ENCODE data around the gene FARS2.

Gene FARS2

GRCh38 chr6:5292154-5292553 is 30.8 kb downstream of the FARS2 start:
- Histone ChIP-seq H3K79me2 (ENCODE audit: low read length) (peaks cover 67% of the 10 kb centered on the region), H3K9ac (ENCODE audit: low read length) (no peak overlapping the region), H3K4me3 (ENCODE audit: low read length) (no peak overlapping the region), H3K4me1 (ENCODE audit: low read length) (peaks cover 44% of the 10 kb centered on the region), H3K9me3 (ENCODE audit: insufficient read depth, low read length) (no peaks in the 10 kb centered on the region), H3K27ac (ENCODE audit: low read length) (no peak overlapping the region), H4K20me1 (ENCODE audit: insufficient read depth, low read length) (no peaks in the 10 kb centered on the region), H3K27me3 (ENCODE audit: low read depth, low read length) (no peaks in the 10 kb centered on the region), H3K36me3 (replicated peaks; ENCODE audit: low read depth, low read length) (peaks cover 4% of the 10 kb centered on the region), H2AFZ (ENCODE audit: low read depth, low read length) (no peak overlapping the region), H3K4me2 (ENCODE audit: low read length) (no peak overlapping the region)
- TF ChIP-seq CTCF (IDR thresholded peaks at IDR 0.05; ENCODE audit: low read depth, low read length): no peak
- no peak for TF ChIP-seq EZH2phosphoT487 (IDR thresholded peaks at IDR 0.05; ENCODE audit: low read depth)

GRCh38 chr6:5293692-5294091 is 32.4 kb downstream of the FARS2 start:
- H3K79me2 ChIP-seq (ENCODE audit: low read length): peaks cover 62% of the 10 kb centered on the region
- H3K4me3 ChIP-seq (ENCODE audit: low read length): no peak overlapping the region
- no peak overlapping the region for H3K27ac ChIP-seq (ENCODE audit: low read length)
- peak overlapping the region; percentile 61; the same call in 1 of the 2 replicates for H3K4me2 ChIP-seq (ENCODE audit: low read length)
- no peaks in the 10 kb centered on the region for H3K27me3 ChIP-seq (ENCODE audit: low read depth, low read length)
- no peaks in the 10 kb centered on the region for H4K20me1 ChIP-seq (ENCODE audit: insufficient read depth, low read length)
- no peaks in the 10 kb centered on the region for H3K9me3 ChIP-seq (ENCODE audit: insufficient read depth, low read length)
- H3K9ac ChIP-seq (ENCODE audit: low read length): no peak overlapping the region
- peaks cover 45% of the 10 kb centered on the region for H3K4me1 ChIP-seq (ENCODE audit: low read length)
- no peaks in the 10 kb centered on the region for H3K36me3 ChIP-seq (replicated peaks; ENCODE audit: low read depth, low read length)
- TF ChIP-seq CTCF (IDR thresholded peaks at IDR 0.05; ENCODE audit: low read depth, low read length): no peak
- no peak for TF ChIP-seq EZH2phosphoT487 (IDR thresholded peaks at IDR 0.05; ENCODE audit: low read depth)
- no peak overlapping the region for H2AFZ ChIP-seq (ENCODE audit: low read depth, low read length)

GRCh38 chr6:5294392-5295211 is 33.3 kb downstream of the FARS2 start:
- H3K9ac ChIP-seq (ENCODE audit: low read length): peak overlapping the region; percentile 48; the same call in 1 of the 2 replicates
- peaks cover 65% of the 10 kb centered on the region for H3K79me2 ChIP-seq (ENCODE audit: low read length)
- peak overlapping the region; percentile 61 for H3K4me2 ChIP-seq (ENCODE audit: low read length)
- peaks cover 52% of the 10 kb centered on the region for H3K4me1 ChIP-seq (ENCODE audit: low read length)
- no peak for TF ChIP-seq EZH2phosphoT487 (IDR thresholded peaks at IDR 0.05; ENCODE audit: low read depth)
- TF ChIP-seq CTCF (IDR thresholded peaks at IDR 0.05; ENCODE audit: low read depth, low read length): no peak
- H3K4me3 ChIP-seq (ENCODE audit: low read length): peak overlapping the region; percentile 28; the same call in 1 of the 2 replicates
- peak overlapping the region; percentile 17; the same call in 1 of the 2 replicates for H2AFZ ChIP-seq (ENCODE audit: low read depth, low read length)
- H3K27ac ChIP-seq (ENCODE audit: low read length): peak overlapping the region; percentile 43
- no peaks in the 10 kb centered on the region for H4K20me1 ChIP-seq (ENCODE audit: insufficient read depth, low read length)
- H3K27me3 ChIP-seq (ENCODE audit: low read depth, low read length): no peaks in the 10 kb centered on the region
- H3K36me3 ChIP-seq (replicated peaks; ENCODE audit: low read depth, low read length): no peaks in the 10 kb centered on the region
- no peaks in the 10 kb centered on the region for H3K9me3 ChIP-seq (ENCODE audit: insufficient read depth, low read length)

- Histone ChIP-seq H3K4me1 (ENCODE audit: low read length) (peaks cover 51% of the 10 kb centered on the region), H3K4me2 (ENCODE audit: low read length) (no peak overlapping the region), H3K9ac (ENCODE audit: low read length) (no peak overlapping the region), H2AFZ (ENCODE audit: low read depth, low read length) (no peak overlapping the region), H4K20me1 (ENCODE audit: insufficient read depth, low read length) (no peaks in the 10 kb centered on the region), H3K36me3 (replicated peaks; ENCODE audit: low read depth, low read length) (no peaks in the 10 kb centered on the region), H3K4me3 (ENCODE audit: low read length) (no peak overlapping the region), H3K9me3 (ENCODE audit: insufficient read depth, low read length) (no peaks in the 10 kb centered on the region), H3K27ac (ENCODE audit: low read length) (no peak overlapping the region), H3K27me3 (ENCODE audit: low read depth, low read length) (no peaks in the 10 kb centered on the region), H3K79me2 (ENCODE audit: low read length) (peaks cover 69% of the 10 kb centered on the region)
- TF ChIP-seq CTCF (IDR thresholded peaks at IDR 0.05; ENCODE audit: low read depth, low read length) (no peak), EZH2phosphoT487 (IDR thresholded peaks at IDR 0.05; ENCODE audit: low read depth) (no peak)
These were observed 34.3 kb downstream of the FARS2 start for GRCh38 chr6:5295623-5296022.

Data from OCI-LY3 (cell line).